GM12874 (cell line): ENCODE results near the gene PTPRD.

Experiments
- TF ChIP-seq, protein P1 (sequence below): IDR thresholded peaks from 2 replicates; pipeline ENCODE4 v1.5.1; 2011; ENCODE audit warnings: low read depth, mild to moderate bottlenecking, control low read depth, low read length, moderate library complexity; ENCODE audit not compliant: insufficient read depth

The PTPRD gene

DNA sequence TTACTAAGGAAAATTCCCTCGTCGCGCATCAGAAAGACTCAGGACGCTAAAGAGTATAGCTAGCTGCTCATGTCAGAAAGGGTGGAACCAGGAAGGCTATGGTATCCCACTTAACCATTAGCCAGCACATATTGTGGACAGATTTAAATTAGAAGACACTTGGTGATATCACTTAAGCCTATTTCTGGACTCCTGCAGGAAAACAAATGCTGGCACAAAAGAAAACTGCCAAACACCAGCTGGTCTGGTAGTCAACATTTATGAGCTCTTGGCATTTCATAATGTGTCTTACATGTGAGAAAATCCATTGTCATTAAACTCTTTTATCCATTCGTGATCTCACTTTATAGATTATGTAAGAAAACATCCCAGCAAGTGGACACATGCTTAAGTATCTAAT lies 377.4 kb downstream of the PTPRD start:
- TF ChIP-seq, protein P1, sequence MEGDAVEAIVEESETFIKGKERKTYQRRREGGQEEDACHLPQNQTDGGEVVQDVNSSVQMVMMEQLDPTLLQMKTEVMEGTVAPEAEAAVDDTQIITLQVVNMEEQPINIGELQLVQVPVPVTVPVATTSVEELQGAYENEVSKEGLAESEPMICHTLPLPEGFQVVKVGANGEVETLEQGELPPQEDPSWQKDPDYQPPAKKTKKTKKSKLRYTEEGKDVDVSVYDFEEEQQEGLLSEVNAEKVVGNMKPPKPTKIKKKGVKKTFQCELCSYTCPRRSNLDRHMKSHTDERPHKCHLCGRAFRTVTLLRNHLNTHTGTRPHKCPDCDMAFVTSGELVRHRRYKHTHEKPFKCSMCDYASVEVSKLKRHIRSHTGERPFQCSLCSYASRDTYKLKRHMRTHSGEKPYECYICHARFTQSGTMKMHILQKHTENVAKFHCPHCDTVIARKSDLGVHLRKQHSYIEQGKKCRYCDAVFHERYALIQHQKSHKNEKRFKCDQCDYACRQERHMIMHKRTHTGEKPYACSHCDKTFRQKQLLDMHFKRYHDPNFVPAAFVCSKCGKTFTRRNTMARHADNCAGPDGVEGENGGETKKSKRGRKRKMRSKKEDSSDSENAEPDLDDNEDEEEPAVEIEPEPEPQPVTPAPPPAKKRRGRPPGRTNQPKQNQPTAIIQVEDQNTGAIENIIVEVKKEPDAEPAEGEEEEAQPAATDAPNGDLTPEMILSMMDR = no peak

DNA sequence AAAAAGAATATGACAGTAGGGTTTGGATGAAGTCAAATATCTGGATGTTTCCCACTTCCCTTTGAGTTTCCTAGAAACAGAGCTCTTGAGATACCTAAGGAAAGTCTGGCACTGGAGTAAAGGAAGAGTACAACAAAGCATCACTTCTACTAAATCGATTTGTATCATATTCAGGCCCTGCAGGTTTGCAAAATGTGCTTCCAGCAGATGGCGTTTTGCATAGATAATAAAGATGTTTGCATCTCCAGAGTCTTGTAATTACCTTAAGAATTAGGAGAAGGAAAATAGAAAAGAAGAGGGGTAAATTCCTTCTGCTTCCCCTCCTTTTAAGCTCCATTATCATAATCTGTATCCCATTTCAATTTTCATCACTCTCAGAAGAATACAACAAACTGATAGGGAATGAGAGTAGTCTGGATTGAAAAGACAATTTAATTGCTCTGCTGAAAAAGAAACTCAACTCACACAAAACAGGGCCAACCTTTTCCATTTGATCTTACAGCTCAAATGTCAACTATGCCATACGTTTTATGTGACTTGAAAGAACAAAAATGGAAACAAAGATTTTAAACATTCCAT lies 380.4 kb downstream of the PTPRD start:
- TF ChIP-seq, protein P1 = no peak

DNA sequence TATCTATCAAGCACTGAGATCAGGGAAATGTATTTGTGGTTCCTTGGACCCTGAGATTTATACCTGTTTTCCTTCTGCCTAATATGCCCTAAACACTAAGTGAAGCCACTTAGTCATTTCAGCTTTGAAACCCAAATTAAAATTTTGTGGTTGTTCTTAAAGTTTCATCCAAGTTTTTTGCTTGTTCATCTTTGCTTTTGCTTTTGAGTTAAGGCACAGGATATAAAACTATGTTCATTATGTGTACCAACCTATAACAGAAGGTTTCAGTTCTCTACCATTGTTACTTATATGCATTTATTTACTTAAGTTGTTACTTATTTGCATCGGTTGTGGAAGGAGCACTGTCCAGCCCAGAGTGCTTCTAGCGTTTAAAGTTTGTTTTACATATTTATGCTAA lies 382.3 kb downstream of the PTPRD start:
- TF ChIP-seq, protein P1 = no peak

DNA sequence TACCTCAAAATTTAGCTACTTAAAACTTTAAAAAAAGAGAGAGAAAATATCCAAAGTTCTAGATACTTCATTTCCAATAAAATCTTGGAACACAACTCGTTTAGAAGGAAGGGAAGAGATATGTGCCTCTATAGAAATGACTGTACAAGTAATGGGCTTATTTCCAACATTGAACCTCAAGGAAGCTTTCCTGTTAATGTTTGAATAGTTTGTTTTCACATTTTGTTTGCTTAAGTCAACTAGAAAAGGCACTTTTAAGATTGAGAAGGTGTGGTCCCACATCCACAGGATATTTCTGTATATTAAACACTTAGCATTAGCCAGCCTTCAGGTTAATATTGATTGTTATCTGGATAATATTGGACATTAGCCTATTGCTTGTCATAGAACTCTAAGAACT lies 384.7 kb downstream of the PTPRD start:
- TF ChIP-seq, protein P1 = no peak

DNA sequence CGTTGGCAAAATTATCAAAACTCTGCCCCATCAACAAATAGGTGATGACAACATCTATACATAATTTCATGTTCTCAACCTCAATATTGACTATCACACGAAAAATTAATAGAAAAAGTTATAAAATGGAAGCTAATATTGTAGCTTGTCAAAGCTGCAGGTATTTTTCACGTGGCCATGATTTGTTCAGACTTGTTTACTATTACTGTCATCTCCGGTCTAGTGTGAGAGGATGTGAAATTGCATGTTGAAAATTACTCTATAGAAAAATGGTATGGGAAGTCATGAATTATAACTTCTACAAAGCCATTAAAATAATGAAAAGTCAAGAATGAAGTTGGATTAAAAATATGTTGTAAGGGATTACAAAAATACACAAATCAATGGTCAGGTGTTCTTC lies 385.8 kb downstream of the PTPRD start:
- TF ChIP-seq, protein P1 = no peak

DNA sequence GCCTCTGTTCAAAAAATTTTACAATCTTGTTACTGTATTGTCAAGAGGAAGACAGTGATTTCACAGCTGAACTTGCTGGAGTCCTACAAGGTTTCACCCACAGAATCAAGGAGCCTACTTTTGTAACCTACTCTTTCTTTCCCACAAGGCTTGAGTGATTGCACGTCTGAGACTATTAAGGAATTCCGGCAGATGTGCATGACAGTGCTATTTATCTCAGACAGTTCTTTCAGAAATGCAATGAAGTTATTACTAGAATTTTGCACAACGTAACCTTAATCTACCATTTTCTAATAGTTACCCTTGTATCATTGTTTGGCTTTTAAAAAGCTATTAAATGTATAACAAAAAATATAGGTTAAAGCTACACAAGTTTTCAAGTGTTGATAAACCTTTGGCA lies 400.1 kb downstream of the PTPRD start:
- TF ChIP-seq, protein P1 = no peak

DNA sequence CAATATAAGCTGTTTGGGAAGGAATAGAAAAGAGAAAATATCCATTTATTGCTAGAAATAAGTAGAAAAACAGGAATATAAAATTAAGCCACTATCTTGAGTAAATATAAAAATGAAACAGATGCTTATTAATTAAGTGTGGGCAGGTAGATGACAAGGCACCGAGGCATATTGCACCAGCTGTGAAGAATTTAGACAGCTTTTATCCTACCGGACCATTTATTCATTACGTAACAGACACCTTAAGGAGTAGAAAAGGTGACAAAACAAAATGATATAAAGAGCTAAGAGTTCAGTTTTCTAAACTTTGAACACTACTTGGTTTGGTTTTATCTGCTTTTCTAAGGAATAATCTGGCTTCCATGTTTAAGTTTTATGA lies 404.1 kb downstream of the PTPRD start:
- TF ChIP-seq, protein P1 = no peak
